GM13977 (cell line): ENCODE data around the gene CNOT6L.

Source experiments
- DNase-seq: peaks from one replicate; pipeline ENCODE4 v3.0.0; 2012; ENCODE audit warnings: low spot score
- CTCF ChIP-seq: IDR thresholded peaks from 2 replicates; pipeline ENCODE4 v1.5.1; 2012; ENCODE audit warnings: mild to moderate bottlenecking, control low read depth; ENCODE audit not compliant: insufficient read depth; ENCODE audit errors: extremely low read depth, missing control alignments
- in situ Hi-C: fragments of 300-500 bp; cut with MboI; formaldehyde crosslinking; loops from one replicate; pipeline ENCODE4 v1.12.0; 2022; ENCODE audit warnings: low sequenced_read_pairs, low pct_unique_long_range_greater_than_20kb, mixed read lengths, inconsistent platforms; ENCODE audit not compliant: unreplicated experiment

The CNOT6L gene

GRCh38 chr4:77715414-77716290, 103.5 kb downstream of the CNOT6L start:
- in situ Hi-C loops, result no loop called here
- TF ChIP-seq CTCF, result no peak
- DNase-seq, result no peak

GRCh38 chr4:77714514-77714913, 104.7 kb downstream of the CNOT6L start:
- in situ Hi-C loops, result no loop called here
- TF ChIP-seq CTCF, result no peak
- DNase-seq, result no peak

GRCh38 chr4:77713884-77714283, 105.3 kb downstream of the CNOT6L start:
- TF ChIP-seq CTCF, result no peak
- DNase-seq, result no peak
- in situ Hi-C loops, result no loop called here

GRCh38 chr4:77712675-77713074, 106.5 kb downstream of the CNOT6L start:
- no peak for TF ChIP-seq CTCF
- no peak for DNase-seq
- in situ Hi-C loops, result no loop called here

- DNase-seq, result no peak
- no peak for TF ChIP-seq CTCF
- in situ Hi-C loops, result no loop called here
These were observed 107.7 kb downstream of the CNOT6L start for GRCh38 chr4:77711469-77711868.

GRCh38 chr4:77710684-77711083, 108.5 kb downstream of the CNOT6L start:
- in situ Hi-C loops, result no loop called here
- TF ChIP-seq CTCF, result no peak
- no peak for DNase-seq

- no peak for TF ChIP-seq CTCF
- no peak for DNase-seq
- in situ Hi-C loops, result no loop called here
These were observed 109.1 kb downstream of the CNOT6L start for GRCh38 chr4:77710059-77710458.
